Measurements from ENCODE around the gene FGGY. TPM values are rescaled to one million over a fixed set of nuclear protein-coding genes. Genes with fewer than 3 reads are reported as not detected.

The FGGY gene
- total RNA-seq, 1 donor, result 24.6 TPM

DNA sequence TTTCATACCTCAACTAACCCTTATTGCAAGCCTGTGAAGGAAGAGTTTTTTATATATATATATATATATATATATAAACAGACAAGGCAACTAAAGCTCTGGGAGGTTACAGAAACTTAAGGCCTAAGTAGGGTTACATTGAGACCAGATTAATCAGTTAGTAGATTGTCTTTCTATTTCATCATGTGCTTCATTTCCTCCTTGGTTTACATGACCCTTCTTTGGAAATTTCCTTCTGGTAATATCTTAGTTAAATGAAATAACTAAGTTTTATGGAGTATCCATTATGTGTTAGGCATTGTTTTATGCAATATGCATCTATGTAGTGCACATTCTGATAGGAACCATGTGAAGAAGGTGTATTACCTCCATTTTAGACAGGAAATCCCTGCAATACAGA is 112.7 kb downstream of the FGGY start:
- DNase-seq (ENCODE audit: insufficient read length, low spot score, missing footprints), result no peak
- no peaks in the 10 kb centered on the region for H3K4me1 ChIP-seq (ENCODE audit: insufficient read depth, low read length)
- no peaks in the 10 kb centered on the region for H3K79me2 ChIP-seq (ENCODE audit: insufficient read depth, low read length)
- no peaks in the 10 kb centered on the region for H3K27me3 ChIP-seq (ENCODE audit: insufficient read depth, low read length)
- no peak overlapping the region for H3K4me2 ChIP-seq (ENCODE audit: insufficient read depth, low read length)
- no peak overlapping the region for H3K4me3 ChIP-seq (ENCODE audit: insufficient read depth, low read length)
- TF ChIP-seq CTCF (IDR thresholded peaks at IDR 0.05; ENCODE audit: extremely low read depth, low read depth, low read length), result no peak
- no peak overlapping the region for H2AFZ ChIP-seq (ENCODE audit: low read length)
- no peaks in the 10 kb centered on the region for H3K9me3 ChIP-seq (ENCODE audit: low read depth, low read length)
- no peaks in the 10 kb centered on the region for H4K20me1 ChIP-seq (ENCODE audit: insufficient read depth, low read length)
- no peaks in the 10 kb centered on the region for H3K36me3 ChIP-seq (ENCODE audit: insufficient read depth, low read length)
- no peak overlapping the region for H3K27ac ChIP-seq (ENCODE audit: low read depth, low read length)

- no peaks in the 10 kb centered on the region for H3K36me3 ChIP-seq (ENCODE audit: insufficient read depth, low read length)
- no peaks in the 10 kb centered on the region for H3K4me1 ChIP-seq (ENCODE audit: insufficient read depth, low read length)
- H3K27ac ChIP-seq (ENCODE audit: low read depth, low read length), result no peak overlapping the region
- no peaks in the 10 kb centered on the region for H4K20me1 ChIP-seq (ENCODE audit: insufficient read depth, low read length)
- H3K9me3 ChIP-seq (ENCODE audit: low read depth, low read length), result no peaks in the 10 kb centered on the region
- H3K79me2 ChIP-seq (ENCODE audit: insufficient read depth, low read length), result no peaks in the 10 kb centered on the region
- no peak for DNase-seq (ENCODE audit: insufficient read length, low spot score, missing footprints)
- H3K4me3 ChIP-seq (ENCODE audit: insufficient read depth, low read length), result no peak overlapping the region
- no peak overlapping the region for H3K4me2 ChIP-seq (ENCODE audit: insufficient read depth, low read length)
- TF ChIP-seq CTCF (IDR thresholded peaks at IDR 0.05; ENCODE audit: extremely low read depth, low read depth, low read length), result no peak
- no peak overlapping the region for H2AFZ ChIP-seq (ENCODE audit: low read length)
- H3K27me3 ChIP-seq (ENCODE audit: insufficient read depth, low read length), result no peaks in the 10 kb centered on the region
These were observed 113.1 kb downstream of the FGGY start for GRCh38 chr1:59409986-59410385.

DNA sequence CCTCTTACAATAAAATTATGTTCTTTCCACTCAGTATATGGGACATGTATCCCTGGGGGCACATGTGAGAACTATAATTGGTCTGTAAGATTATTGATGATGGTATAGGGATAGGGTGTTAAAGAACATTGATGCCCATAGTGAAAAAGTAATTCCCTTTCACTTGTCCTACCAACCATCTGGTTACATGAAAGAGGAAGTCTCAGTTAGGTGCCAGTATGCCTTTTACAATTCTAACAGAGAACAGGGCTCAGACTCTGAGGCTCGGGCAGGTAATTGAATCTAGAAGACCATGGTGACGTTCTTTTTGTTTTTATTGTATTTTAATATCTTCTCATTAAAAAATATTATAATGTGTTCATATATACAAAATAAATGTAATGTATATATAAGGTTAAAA is 113.6 kb downstream of the FGGY start:
- no peaks in the 10 kb centered on the region for H3K9me3 ChIP-seq (ENCODE audit: low read depth, low read length)
- TF ChIP-seq CTCF (IDR thresholded peaks at IDR 0.05; ENCODE audit: extremely low read depth, low read depth, low read length), result no peak
- no peaks in the 10 kb centered on the region for H3K36me3 ChIP-seq (ENCODE audit: insufficient read depth, low read length)
- peak; percentile 48 for DNase-seq (ENCODE audit: insufficient read length, low spot score, missing footprints)
- H3K27ac ChIP-seq (ENCODE audit: low read depth, low read length), result no peak overlapping the region
- H3K4me3 ChIP-seq (ENCODE audit: insufficient read depth, low read length), result no peak overlapping the region
- no peaks in the 10 kb centered on the region for H3K79me2 ChIP-seq (ENCODE audit: insufficient read depth, low read length)
- peaks cover under 1% of the 10 kb centered on the region for H3K4me1 ChIP-seq (ENCODE audit: insufficient read depth, low read length)
- no peak overlapping the region for H3K4me2 ChIP-seq (ENCODE audit: insufficient read depth, low read length)
- no peaks in the 10 kb centered on the region for H3K27me3 ChIP-seq (ENCODE audit: insufficient read depth, low read length)
- no peaks in the 10 kb centered on the region for H4K20me1 ChIP-seq (ENCODE audit: insufficient read depth, low read length)
- H2AFZ ChIP-seq (ENCODE audit: low read length), result no peak overlapping the region

- TF ChIP-seq CTCF (IDR thresholded peaks at IDR 0.05; ENCODE audit: extremely low read depth, low read depth, low read length), result no peak
- no peaks in the 10 kb centered on the region for H3K36me3 ChIP-seq (ENCODE audit: insufficient read depth, low read length)
These were observed 114.3 kb downstream of the FGGY start for GRCh38 chr1:59411147-59411546.

More at GRCh38 chr1:59411147-59411546, 114.3 kb downstream of the FGGY start:
- no peak overlapping the region for H3K27ac ChIP-seq (ENCODE audit: low read depth, low read length)
- no peaks in the 10 kb centered on the region for H3K79me2 ChIP-seq (ENCODE audit: insufficient read depth, low read length)
- no peak overlapping the region for H3K4me2 ChIP-seq (ENCODE audit: insufficient read depth, low read length)
- H3K9me3 ChIP-seq (ENCODE audit: low read depth, low read length), result no peaks in the 10 kb centered on the region
- DNase-seq (ENCODE audit: insufficient read length, low spot score, missing footprints), result no peak
- H3K4me3 ChIP-seq (ENCODE audit: insufficient read depth, low read length), result no peak overlapping the region
- H3K27me3 ChIP-seq (ENCODE audit: insufficient read depth, low read length), result no peaks in the 10 kb centered on the region
- H3K4me1 ChIP-seq (ENCODE audit: insufficient read depth, low read length), result peaks cover 5% of the 10 kb centered on the region
- H2AFZ ChIP-seq (ENCODE audit: low read length), result no peak overlapping the region
- no peaks in the 10 kb centered on the region for H4K20me1 ChIP-seq (ENCODE audit: insufficient read depth, low read length)

All from osteoblast (primary cell).